ENCODE data around the gene PLCB4. TPM values are rescaled to one million over a fixed set of nuclear protein-coding genes. Genes with fewer than 3 reads are reported as not detected.

PLCB4 gene
- total and polyA plus RNA-seq, 4 donors, result 17.1 to 32.5 (median 21.2) TPM

GRCh38 chr20:9177278-9177677 lies 108.4 kb downstream of the PLCB4 start:
- Histone ChIP-seq H3K9me3 (ENCODE audit: control insufficient read depth, insufficient read depth, low read length) (no peaks in the 10 kb centered on the region), H3K4me1 (ENCODE audit: control insufficient read depth, insufficient read depth, low read length) (no peaks in the 10 kb centered on the region), H3K27ac (ENCODE audit: low read depth, low read length) (no peak overlapping the region), H3K4me3 (ENCODE audit: low read depth, low read length) (no peak overlapping the region), H3K27me3 (ENCODE audit: control insufficient read depth, insufficient read depth, low read length) (no peaks in the 10 kb centered on the region), H3K36me3 (ENCODE audit: control insufficient read depth, insufficient read depth, low read length) (no peaks in the 10 kb centered on the region)
- 73% methylated on average over 2 of the region's 4 CpGs for WGBS (ENCODE audit: insufficient coverage)
- no peak for DNase-seq (ENCODE audit: low read depth in 4 of 6, low spot score in 6 of 6)

DNA sequence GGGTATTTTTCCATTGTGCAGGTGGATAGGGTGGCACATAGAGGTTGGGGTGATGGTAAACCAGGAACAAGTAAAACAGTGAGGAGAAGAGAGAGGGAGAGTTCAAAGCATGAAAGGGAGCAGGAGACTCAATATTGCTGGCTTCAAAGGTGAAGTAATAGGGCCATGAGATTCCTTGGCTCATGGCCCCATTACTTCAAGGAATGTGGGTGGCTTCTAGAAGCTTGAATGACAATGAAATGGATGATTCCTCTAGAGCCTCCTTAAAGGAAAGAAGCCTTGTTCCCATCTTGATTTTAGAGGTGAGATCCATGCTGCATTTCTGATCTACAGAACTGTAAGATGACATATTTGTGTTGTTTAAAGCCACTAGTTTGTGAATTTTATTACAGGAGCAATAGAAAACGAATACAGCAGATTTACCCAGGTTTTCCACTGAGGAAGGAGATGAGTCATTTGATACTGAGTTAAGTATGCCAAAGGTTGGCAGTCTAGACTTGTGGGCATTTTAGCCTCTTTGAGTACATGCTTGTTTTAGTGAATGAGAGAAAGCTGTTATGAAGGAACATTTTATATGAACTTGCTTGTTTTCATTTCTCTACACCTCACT lies 110.4 kb downstream of the PLCB4 start:
- Histone ChIP-seq H3K36me3 (ENCODE audit: control insufficient read depth, insufficient read depth, low read length) (no peaks in the 10 kb centered on the region), H3K9me3 (ENCODE audit: control insufficient read depth, insufficient read depth, low read length) (no peaks in the 10 kb centered on the region), H3K27ac (ENCODE audit: low read depth, low read length) (no peak overlapping the region), H3K27me3 (ENCODE audit: control insufficient read depth, insufficient read depth, low read length) (no peaks in the 10 kb centered on the region), H3K4me3 (ENCODE audit: low read depth, low read length) (no peak overlapping the region), H3K4me1 (ENCODE audit: control insufficient read depth, insufficient read depth, low read length) (no peaks in the 10 kb centered on the region)
- WGBS (ENCODE audit: insufficient coverage), result 100% methylated on average over 1 of the region's 1 CpG
- DNase-seq (ENCODE audit: low read depth in 4 of 6, low spot score in 6 of 6), result no peak

GRCh38 chr20:9179867-9180266 lies 111.0 kb downstream of the PLCB4 start:
- H3K4me3 ChIP-seq (ENCODE audit: low read depth, low read length), result no peak overlapping the region
- no peak for DNase-seq (ENCODE audit: low read depth in 4 of 6, low spot score in 6 of 6)
- no peaks in the 10 kb centered on the region for H3K4me1 ChIP-seq (ENCODE audit: control insufficient read depth, insufficient read depth, low read length)
- H3K9me3 ChIP-seq (ENCODE audit: control insufficient read depth, insufficient read depth, low read length), result no peaks in the 10 kb centered on the region
- no peaks in the 10 kb centered on the region for H3K36me3 ChIP-seq (ENCODE audit: control insufficient read depth, insufficient read depth, low read length)
- no peaks in the 10 kb centered on the region for H3K27me3 ChIP-seq (ENCODE audit: control insufficient read depth, insufficient read depth, low read length)
- no peak overlapping the region for H3K27ac ChIP-seq (ENCODE audit: low read depth, low read length)

- Histone ChIP-seq H3K27me3 (ENCODE audit: control insufficient read depth, insufficient read depth, low read length) (no peaks in the 10 kb centered on the region), H3K4me3 (ENCODE audit: low read depth, low read length) (no peak overlapping the region), H3K4me1 (ENCODE audit: control insufficient read depth, insufficient read depth, low read length) (peaks cover 3% of the 10 kb centered on the region), H3K36me3 (ENCODE audit: control insufficient read depth, insufficient read depth, low read length) (no peaks in the 10 kb centered on the region), H3K9me3 (ENCODE audit: control insufficient read depth, insufficient read depth, low read length) (no peaks in the 10 kb centered on the region), H3K27ac (ENCODE audit: low read depth, low read length) (no peak overlapping the region)
- WGBS (ENCODE audit: insufficient coverage), result no CpG with 5 or more reads among the region's 1 CpG
- DNase-seq (ENCODE audit: low read depth in 4 of 6, low spot score in 6 of 6), result no peak
Observed at GRCh38 chr20:9180481-9181257, 111.8 kb downstream of the PLCB4 start.

GRCh38 chr20:9185511-9185910 lies 116.6 kb downstream of the PLCB4 start:
- DNase-seq (ENCODE audit: low read depth in 4 of 6, low spot score in 6 of 6), result no peak
- Histone ChIP-seq H3K9me3 (ENCODE audit: control insufficient read depth, insufficient read depth, low read length) (no peaks in the 10 kb centered on the region), H3K4me1 (ENCODE audit: control insufficient read depth, insufficient read depth, low read length) (peaks cover 3% of the 10 kb centered on the region), H3K4me3 (ENCODE audit: low read depth, low read length) (no peak overlapping the region), H3K36me3 (ENCODE audit: control insufficient read depth, insufficient read depth, low read length) (no peaks in the 10 kb centered on the region), H3K27me3 (ENCODE audit: control insufficient read depth, insufficient read depth, low read length) (no peaks in the 10 kb centered on the region), H3K27ac (ENCODE audit: low read depth, low read length) (no peak overlapping the region)
- 94% methylated on average over 6 of the region's 6 CpGs for WGBS (ENCODE audit: insufficient coverage)

DNA sequence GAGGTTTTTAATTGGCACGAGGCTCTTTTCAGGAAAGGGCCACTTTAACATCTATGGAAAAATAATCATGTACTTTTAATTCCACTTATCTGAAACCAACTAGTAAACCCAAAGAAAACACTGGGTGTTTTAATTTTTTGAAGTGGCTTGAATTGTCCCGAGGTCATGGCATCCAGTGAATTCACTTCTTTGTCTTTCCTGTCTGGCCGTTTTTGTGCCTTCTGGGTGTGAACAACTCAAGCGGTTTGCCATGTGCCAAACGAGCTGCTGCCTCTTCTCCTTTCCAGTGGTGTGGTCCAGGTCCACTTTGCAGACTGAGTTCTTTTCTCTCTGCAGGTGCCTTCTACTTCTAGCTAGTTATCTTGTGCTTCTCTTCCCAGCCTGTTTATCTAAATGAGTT lies 117.5 kb downstream of the PLCB4 start:
- Histone ChIP-seq H3K27ac (ENCODE audit: low read depth, low read length) (no peak overlapping the region), H3K4me3 (ENCODE audit: low read depth, low read length) (no peak overlapping the region), H3K4me1 (ENCODE audit: control insufficient read depth, insufficient read depth, low read length) (peaks cover 3% of the 10 kb centered on the region), H3K27me3 (ENCODE audit: control insufficient read depth, insufficient read depth, low read length) (no peaks in the 10 kb centered on the region), H3K9me3 (ENCODE audit: control insufficient read depth, insufficient read depth, low read length) (no peaks in the 10 kb centered on the region), H3K36me3 (ENCODE audit: control insufficient read depth, insufficient read depth, low read length) (no peaks in the 10 kb centered on the region)
- no peak for DNase-seq (ENCODE audit: low read depth in 4 of 6, low spot score in 6 of 6)
- 45% methylated on average over 4 of the region's 5 CpGs for WGBS (ENCODE audit: insufficient coverage)

- Histone ChIP-seq H3K27ac (ENCODE audit: low read depth, low read length) (no peak overlapping the region), H3K4me1 (ENCODE audit: control insufficient read depth, insufficient read depth, low read length) (no peaks in the 10 kb centered on the region), H3K36me3 (ENCODE audit: control insufficient read depth, insufficient read depth, low read length) (no peaks in the 10 kb centered on the region), H3K9me3 (ENCODE audit: control insufficient read depth, insufficient read depth, low read length) (no peaks in the 10 kb centered on the region), H3K27me3 (ENCODE audit: control insufficient read depth, insufficient read depth, low read length) (no peaks in the 10 kb centered on the region), H3K4me3 (ENCODE audit: low read depth, low read length) (no peak overlapping the region)
- no peak for DNase-seq (ENCODE audit: low read depth in 4 of 6, low spot score in 6 of 6)
- WGBS (ENCODE audit: insufficient coverage), result 100% methylated on average over 6 of the region's 6 CpGs
Observed at GRCh38 chr20:9195031-9195430, 126.1 kb downstream of the PLCB4 start.

GRCh38 chr20:9196110-9196509 lies 127.2 kb downstream of the PLCB4 start:
- Histone ChIP-seq H3K27me3 (ENCODE audit: control insufficient read depth, insufficient read depth, low read length) (no peaks in the 10 kb centered on the region), H3K27ac (ENCODE audit: low read depth, low read length) (no peak overlapping the region), H3K4me3 (ENCODE audit: low read depth, low read length) (no peak overlapping the region), H3K9me3 (ENCODE audit: control insufficient read depth, insufficient read depth, low read length) (no peaks in the 10 kb centered on the region), H3K4me1 (ENCODE audit: control insufficient read depth, insufficient read depth, low read length) (no peaks in the 10 kb centered on the region), H3K36me3 (ENCODE audit: control insufficient read depth, insufficient read depth, low read length) (no peaks in the 10 kb centered on the region)
- DNase-seq (ENCODE audit: low read depth in 4 of 6, low spot score in 6 of 6), result peak in 1 of 6 donors; percentile 17
- 31% methylated on average over 1 of the region's 1 CpG for WGBS (ENCODE audit: insufficient coverage)

- Histone ChIP-seq H3K27me3 (ENCODE audit: control insufficient read depth, insufficient read depth, low read length) (no peaks in the 10 kb centered on the region), H3K4me1 (ENCODE audit: control insufficient read depth, insufficient read depth, low read length) (no peaks in the 10 kb centered on the region), H3K4me3 (ENCODE audit: low read depth, low read length) (no peak overlapping the region), H3K9me3 (ENCODE audit: control insufficient read depth, insufficient read depth, low read length) (no peaks in the 10 kb centered on the region), H3K36me3 (ENCODE audit: control insufficient read depth, insufficient read depth, low read length) (no peaks in the 10 kb centered on the region), H3K27ac (ENCODE audit: low read depth, low read length) (no peak overlapping the region)
- no peak for DNase-seq (ENCODE audit: low read depth in 4 of 6, low spot score in 6 of 6)
Observed at GRCh38 chr20:9198460-9198859, 129.6 kb downstream of the PLCB4 start.

DNA sequence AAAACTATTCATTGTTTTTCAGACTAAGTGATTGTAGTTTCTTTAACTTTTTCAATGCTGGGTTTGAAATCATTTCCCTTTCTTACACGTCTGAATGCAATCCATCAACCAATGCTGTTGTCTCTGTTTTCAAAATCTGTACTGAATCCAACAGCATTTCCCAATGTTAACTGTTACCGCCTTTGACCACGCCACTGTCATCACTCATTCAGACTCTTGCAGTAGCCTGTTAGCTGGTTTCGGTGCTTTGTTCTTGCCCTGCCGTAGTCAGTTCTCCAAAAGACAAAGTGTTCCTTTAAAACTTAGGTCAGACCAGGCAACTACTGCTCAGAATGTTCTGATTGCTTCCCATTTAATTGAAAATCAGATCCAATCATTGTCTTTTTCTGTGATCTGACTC lies 131.3 kb downstream of the PLCB4 start:
- no peaks in the 10 kb centered on the region for H3K9me3 ChIP-seq (ENCODE audit: control insufficient read depth, insufficient read depth, low read length)
- H3K36me3 ChIP-seq (ENCODE audit: control insufficient read depth, insufficient read depth, low read length), result no peaks in the 10 kb centered on the region
- no peak for DNase-seq (ENCODE audit: low read depth in 4 of 6, low spot score in 6 of 6)
- H3K4me1 ChIP-seq (ENCODE audit: control insufficient read depth, insufficient read depth, low read length), result no peaks in the 10 kb centered on the region
- no peak overlapping the region for H3K27ac ChIP-seq (ENCODE audit: low read depth, low read length)
- WGBS (ENCODE audit: insufficient coverage), result 69% methylated on average over 5 of the region's 5 CpGs
- no peak overlapping the region for H3K4me3 ChIP-seq (ENCODE audit: low read depth, low read length)
- H3K27me3 ChIP-seq (ENCODE audit: control insufficient read depth, insufficient read depth, low read length), result no peaks in the 10 kb centered on the region

All from spinal cord (tissue), 10 donors.